Mammary epithelial cell (primary cell): ENCODE data around the gene ACKR2.

Source experiments
- CTCF ChIP-seq, 2 donors: IDR thresholded peaks in 1 of 2; conservative IDR thresholded peaks in 1 of 2; 2 replicates each; pipeline ENCODE4 v1.5.1; 2011 to 2012; ENCODE audit warnings: inconsistent platforms in 2 of 2, low read length in 2 of 2, mild to moderate bottlenecking in 2 of 2, control low read depth in 1 of 2, low read depth in 1 of 2; ENCODE audit not compliant: insufficient read depth in 1 of 2; ENCODE audit errors: extremely low read depth in 1 of 2
- EZH2 ChIP-seq: IDR thresholded peaks from 2 replicates; pipeline ENCODE4 v1.6.1; 2012; ENCODE audit warnings: low read length, inconsistent platforms, borderline replicate concordance

- TF ChIP-seq CTCF (conservative IDR thresholded peaks at IDR 0.05 in 1 of 2, IDR thresholded peaks at IDR 0.05 in 1 of 2; ENCODE audit: extremely low read depth in 1 of 2, insufficient read depth in 1 of 2, low read depth in 1 of 2, low read length in 2 of 2) (no peak), EZH2 (no peak)
Measured at GRCh38 chr3:42877881-42878280, 68.6 kb downstream of the ACKR2 start.
